ENCODE measurements around the gene PTGFR. TPM values are rescaled to one million over a fixed set of nuclear protein-coding genes. Genes with fewer than 3 reads are reported as not detected.
A peak's percentile ranks its signal among the peaks of the same experiment; 100 is the strongest.

The PTGFR gene
- total and polyA plus RNA-seq, 7 donors, result 0.23 to 3.0 (median 2.1) TPM

DNA sequence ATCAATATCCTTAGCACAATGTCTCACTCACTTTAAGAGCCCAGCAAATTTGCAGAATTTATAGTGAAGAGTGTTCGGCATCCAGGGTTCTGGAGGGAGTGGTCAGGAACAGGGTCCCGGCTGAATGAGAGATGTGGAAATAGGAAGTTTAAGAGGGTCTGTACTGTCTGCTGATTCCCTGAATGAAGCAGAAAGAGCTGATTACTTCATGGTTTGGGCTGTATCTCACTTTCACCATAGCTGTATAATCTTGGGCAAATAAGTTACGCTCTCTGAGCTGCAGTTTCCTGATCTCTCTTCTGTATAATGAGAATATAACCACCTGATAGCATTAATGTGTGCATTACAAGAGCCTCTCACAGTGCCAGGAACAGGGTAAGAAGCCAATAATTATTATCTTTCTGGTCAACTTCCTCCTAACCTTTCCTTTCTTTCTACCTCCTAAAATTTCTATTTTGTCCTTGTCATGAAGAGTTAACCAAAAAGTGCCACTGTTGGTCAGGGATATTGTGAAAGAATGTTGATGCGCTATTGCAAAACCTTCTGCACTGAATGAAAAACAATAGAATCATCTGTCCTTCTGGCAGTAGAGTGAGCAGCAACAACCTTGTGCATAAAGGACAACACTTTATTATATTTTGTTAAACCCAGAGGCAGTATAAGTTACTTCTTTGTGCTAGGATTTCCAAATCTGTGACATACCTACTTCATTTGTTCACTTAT lies 14.7 kb upstream of the PTGFR start:
- 65 to 67% methylated on average over 4 of the region's 4 CpGs for WGBS, 2 donors
- DNase-seq, result no peak
- Histone ChIP-seq H3K9me3 (no peaks in the 10 kb centered on the region), H3K4me3 (no peak overlapping the region), H3K36me3 (no peaks in the 10 kb centered on the region), H3K4me1 (no peaks in the 10 kb centered on the region), H3K27me3 (no peaks in the 10 kb centered on the region), H3K27ac (no peak overlapping the region)
- no peak for TF ChIP-seq POLR2A (IDR thresholded peaks at IDR 0.05)
- no peak for TF ChIP-seq EP300 (IDR thresholded peaks at IDR 0.05)
- TF ChIP-seq POLR2AphosphoS5 (IDR thresholded peaks at IDR 0.05), result no peak
- TF ChIP-seq, protein P1, sequence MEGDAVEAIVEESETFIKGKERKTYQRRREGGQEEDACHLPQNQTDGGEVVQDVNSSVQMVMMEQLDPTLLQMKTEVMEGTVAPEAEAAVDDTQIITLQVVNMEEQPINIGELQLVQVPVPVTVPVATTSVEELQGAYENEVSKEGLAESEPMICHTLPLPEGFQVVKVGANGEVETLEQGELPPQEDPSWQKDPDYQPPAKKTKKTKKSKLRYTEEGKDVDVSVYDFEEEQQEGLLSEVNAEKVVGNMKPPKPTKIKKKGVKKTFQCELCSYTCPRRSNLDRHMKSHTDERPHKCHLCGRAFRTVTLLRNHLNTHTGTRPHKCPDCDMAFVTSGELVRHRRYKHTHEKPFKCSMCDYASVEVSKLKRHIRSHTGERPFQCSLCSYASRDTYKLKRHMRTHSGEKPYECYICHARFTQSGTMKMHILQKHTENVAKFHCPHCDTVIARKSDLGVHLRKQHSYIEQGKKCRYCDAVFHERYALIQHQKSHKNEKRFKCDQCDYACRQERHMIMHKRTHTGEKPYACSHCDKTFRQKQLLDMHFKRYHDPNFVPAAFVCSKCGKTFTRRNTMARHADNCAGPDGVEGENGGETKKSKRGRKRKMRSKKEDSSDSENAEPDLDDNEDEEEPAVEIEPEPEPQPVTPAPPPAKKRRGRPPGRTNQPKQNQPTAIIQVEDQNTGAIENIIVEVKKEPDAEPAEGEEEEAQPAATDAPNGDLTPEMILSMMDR (IDR thresholded peaks at IDR 0.05), result no peak
- intact Hi-C loops (cut with DNase I), result no loop called here

DNA sequence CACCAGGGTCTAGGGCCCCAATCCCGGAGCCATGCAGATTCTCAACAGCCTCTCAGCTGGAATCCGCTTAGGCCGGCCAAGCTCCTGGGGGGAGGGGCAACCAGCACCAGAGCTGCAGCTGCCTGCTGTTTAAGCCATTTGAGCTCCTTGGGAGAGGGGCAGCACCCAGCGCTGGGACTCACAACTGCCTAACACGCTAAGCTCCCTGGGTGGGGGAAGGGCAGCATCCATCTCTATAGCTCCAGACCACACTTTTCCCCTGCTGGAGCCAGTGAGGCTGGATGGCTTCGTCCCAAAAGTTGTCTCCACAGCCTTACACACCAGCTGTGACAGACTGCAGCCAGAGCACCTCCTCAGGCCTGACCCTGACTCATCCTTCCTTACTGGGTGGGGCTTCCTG lies 6.9 kb upstream of the PTGFR start:
- H3K9me3 ChIP-seq, result no peaks in the 10 kb centered on the region
- no peak for TF ChIP-seq EP300 (IDR thresholded peaks at IDR 0.05)
- no peak for TF ChIP-seq POLR2A (IDR thresholded peaks at IDR 0.05)
- TF ChIP-seq, protein P1 (IDR thresholded peaks at IDR 0.05), result no peak
- TF ChIP-seq POLR2AphosphoS5 (IDR thresholded peaks at IDR 0.05), result no peak
- H3K27me3 ChIP-seq, result no peaks in the 10 kb centered on the region
- 43 to 44% methylated on average over 6 of the region's 6 CpGs for WGBS, 2 donors
- intact Hi-C loops (cut with DNase I), result no loop called here
- DNase-seq, result no peak
- H3K36me3 ChIP-seq, result no peaks in the 10 kb centered on the region
- no peaks in the 10 kb centered on the region for H3K4me1 ChIP-seq
- no peak overlapping the region for H3K4me3 ChIP-seq
- no peak overlapping the region for H3K27ac ChIP-seq

DNA sequence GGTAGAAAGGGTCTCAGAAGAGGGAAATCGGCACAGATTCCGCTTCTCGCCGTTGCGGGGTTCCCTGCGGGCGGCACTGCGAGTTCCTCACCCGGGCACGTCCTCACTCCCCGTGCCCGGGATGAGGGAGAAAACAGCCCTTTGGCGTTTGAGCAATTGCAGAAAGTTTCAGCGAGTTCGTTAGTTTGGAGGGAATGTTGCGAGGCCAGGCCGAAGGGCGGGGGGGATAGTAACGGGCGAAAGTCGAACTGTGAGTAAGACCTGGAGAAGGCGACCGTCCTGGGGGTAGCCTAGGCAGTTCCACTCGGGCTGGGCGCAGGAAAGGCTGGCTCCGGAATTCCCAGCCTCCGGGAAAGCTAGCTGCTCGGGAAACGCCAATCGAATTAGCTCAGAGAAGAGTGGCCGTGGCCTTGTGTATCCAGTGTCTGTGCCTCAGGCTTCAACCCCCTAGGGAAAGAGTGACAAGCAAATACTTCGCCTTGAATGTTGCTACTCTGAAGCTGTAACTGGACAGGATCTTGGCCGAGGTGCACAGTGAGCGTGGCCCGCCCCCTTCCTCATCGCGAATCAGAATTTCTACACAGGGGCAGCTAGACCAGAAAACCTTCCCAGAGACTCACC lies 787 bp downstream of the PTGFR start:
- Histone ChIP-seq H3K27ac (peak overlapping the region; percentile 60 to 66 (median 62)), H3K4me3 (peak overlapping the region; percentile 39 to 52 (median 46)), H3K9me3 (no peaks in the 10 kb centered on the region), H3K27me3 (peaks cover 0 to 12% (median 2%) of the 10 kb centered on the region in 3 donors), H3K36me3 (no peaks in the 10 kb centered on the region), H3K4me1 (peaks cover 0 to 19% (median 11%) of the 10 kb centered on the region in 4 donors)
- TF ChIP-seq, protein P1 (IDR thresholded peaks at IDR 0.05), result no peak
- no peak for TF ChIP-seq POLR2AphosphoS5 (IDR thresholded peaks at IDR 0.05)
- TF ChIP-seq POLR2A (IDR thresholded peaks at IDR 0.05), result no peak
- no peak for TF ChIP-seq EP300 (IDR thresholded peaks at IDR 0.05)
- intact Hi-C loops (cut with DNase I), result no loop called here
- peak; percentile 68 for DNase-seq
- 6 to 18% methylated on average over 37 of the region's 37 CpGs for WGBS, 2 donors

DNA sequence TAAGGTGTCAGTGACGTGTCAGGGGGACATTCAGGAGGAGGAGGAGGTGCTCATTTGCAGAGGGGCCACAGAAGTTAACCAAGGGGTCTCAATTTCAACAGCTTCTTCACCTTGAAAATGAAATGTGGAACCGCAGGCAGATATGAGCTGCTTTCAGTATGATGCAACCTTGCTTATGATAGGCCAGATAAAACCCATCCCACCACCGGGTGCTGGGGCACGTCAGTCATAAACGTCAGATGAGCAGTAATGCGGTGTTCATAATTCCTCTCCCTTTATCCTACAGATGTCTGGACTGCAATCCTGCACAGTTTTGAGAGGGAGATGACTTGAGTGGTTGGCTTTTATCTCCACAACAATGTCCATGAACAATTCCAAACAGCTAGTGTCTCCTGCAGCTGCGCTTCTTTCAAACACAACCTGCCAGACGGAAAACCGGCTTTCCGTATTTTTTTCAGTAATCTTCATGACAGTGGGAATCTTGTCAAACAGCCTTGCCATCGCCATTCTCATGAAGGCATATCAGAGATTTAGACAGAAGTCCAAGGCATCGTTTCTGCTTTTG lies 1.7 kb downstream of the PTGFR start:
- TF ChIP-seq EP300 (IDR thresholded peaks at IDR 0.05), result no peak
- no peak for TF ChIP-seq POLR2A (IDR thresholded peaks at IDR 0.05)
- TF ChIP-seq POLR2AphosphoS5 (IDR thresholded peaks at IDR 0.05), result no peak
- TF ChIP-seq, protein P1 (IDR thresholded peaks at IDR 0.05), result no peak
- H3K27me3 ChIP-seq, result peaks cover 0 to 12% (median 2%) of the 10 kb centered on the region in 3 donors
- no peaks in the 10 kb centered on the region for H3K9me3 ChIP-seq
- peak overlapping the region in 3 of 4 donors; percentile 60 to 62 (median 61) for H3K27ac ChIP-seq
- no peak for DNase-seq
- peak overlapping the region in 3 of 4 donors; percentile 41 to 52 (median 52) for H3K4me3 ChIP-seq
- WGBS, 2 donors, result 69 to 80% methylated on average over 12 of the region's 12 CpGs
- intact Hi-C loops (cut with DNase I), result no loop called here
- H3K4me1 ChIP-seq, result peaks cover 0 to 19% (median 11%) of the 10 kb centered on the region in 4 donors
- H3K36me3 ChIP-seq, result no peaks in the 10 kb centered on the region
